AG10803 (cell line): Measurements from ENCODE around the gene CCT6A.
A peak's percentile ranks its signal among the peaks of the same experiment; 100 is the strongest.
"Not testable (repeated sequence)": the region's sequence is repeated elsewhere in the genome, so short reads cannot be mapped to it uniquely, and the experiment has no call there.

ENCODE experiments used
- DNase-seq: peaks from one replicate; pipeline ENCODE4 v3.0.0; 2010; ENCODE audit warnings: low read depth
- H3K4me3 ChIP-seq: 2 replicates; pipeline ENCODE4 v1.5.1; 2011; ENCODE audit warnings: mild to moderate bottlenecking, low read length, control low read depth
- TF ChIP-seq, protein P1 (sequence below): conservative IDR thresholded peaks from 2 replicates; pipeline ENCODE4 v1.5.1; 2011; ENCODE audit warnings: mild to moderate bottlenecking, low read length, control low read depth, inconsistent platforms

Gene CCT6A

DNA sequence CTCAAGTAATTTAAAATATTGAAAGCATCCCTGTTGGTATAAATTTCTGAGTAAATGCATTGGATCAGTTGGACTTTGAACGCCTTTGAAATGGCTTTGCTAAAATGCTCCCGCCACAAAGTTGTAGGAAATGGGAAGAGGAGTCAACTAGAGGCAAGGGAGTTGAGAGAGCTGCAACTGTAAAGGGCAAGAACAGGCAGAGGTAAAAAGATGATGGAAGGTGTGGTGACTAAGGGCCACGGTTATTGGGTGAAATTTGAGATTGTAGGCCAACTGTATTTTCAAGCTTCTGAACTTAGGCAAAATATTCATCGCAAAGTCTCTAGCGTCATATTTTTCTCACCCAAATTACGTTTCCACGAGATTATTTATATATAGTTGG, 11.9 kb downstream of the CCT6A start:
- no peak overlapping the region for H3K4me3 ChIP-seq
- TF ChIP-seq, protein P1, sequence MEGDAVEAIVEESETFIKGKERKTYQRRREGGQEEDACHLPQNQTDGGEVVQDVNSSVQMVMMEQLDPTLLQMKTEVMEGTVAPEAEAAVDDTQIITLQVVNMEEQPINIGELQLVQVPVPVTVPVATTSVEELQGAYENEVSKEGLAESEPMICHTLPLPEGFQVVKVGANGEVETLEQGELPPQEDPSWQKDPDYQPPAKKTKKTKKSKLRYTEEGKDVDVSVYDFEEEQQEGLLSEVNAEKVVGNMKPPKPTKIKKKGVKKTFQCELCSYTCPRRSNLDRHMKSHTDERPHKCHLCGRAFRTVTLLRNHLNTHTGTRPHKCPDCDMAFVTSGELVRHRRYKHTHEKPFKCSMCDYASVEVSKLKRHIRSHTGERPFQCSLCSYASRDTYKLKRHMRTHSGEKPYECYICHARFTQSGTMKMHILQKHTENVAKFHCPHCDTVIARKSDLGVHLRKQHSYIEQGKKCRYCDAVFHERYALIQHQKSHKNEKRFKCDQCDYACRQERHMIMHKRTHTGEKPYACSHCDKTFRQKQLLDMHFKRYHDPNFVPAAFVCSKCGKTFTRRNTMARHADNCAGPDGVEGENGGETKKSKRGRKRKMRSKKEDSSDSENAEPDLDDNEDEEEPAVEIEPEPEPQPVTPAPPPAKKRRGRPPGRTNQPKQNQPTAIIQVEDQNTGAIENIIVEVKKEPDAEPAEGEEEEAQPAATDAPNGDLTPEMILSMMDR: no peak
- DNase-seq: no peak

DNA sequence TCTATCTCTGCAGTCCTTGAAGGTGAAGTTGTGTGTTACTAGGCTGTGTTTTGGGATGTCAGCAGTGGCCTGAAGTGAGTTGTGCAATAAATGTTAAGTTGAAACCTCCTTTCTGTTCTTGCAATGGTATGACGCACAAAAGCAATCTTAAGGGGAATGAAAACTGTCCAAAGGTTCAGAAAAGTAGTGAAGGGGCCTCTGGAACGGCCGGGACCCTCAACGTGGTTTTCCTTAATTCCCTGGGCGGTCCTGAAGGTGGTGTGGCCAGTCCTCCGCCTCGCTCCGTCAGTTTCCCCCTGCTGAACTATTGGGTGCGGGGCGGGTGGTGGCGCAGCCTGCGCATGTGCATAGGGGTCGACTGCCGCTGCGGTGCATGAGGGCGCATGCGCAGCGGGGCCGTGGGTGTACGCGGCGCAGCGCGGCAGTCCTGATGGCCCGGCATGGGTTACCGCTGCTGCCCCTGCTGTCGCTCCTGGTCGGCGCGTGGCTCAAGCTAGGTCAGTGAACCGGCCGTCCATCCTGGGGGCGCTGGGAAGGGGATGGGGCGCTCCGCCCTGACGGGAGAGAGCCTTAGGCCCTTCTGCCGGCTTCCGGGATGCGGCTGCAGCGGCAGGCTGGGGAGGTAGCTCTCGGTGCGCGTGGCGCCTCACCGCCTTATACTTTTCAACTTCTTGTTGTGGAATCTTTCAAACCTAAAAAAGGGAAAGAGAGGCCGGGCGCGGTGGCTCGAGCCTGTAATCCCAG, 12.5 kb downstream of the CCT6A start, which contains the start of gene SUMF2:
Gene SUMF2 (plus strand): TSS at position 405 of the 744 bp plus-strand sequence. CDS start 26 bp downstream, at position 431.
- H3K4me3 ChIP-seq: peak within 1 kb of the TSS; percentile 93
- TF ChIP-seq, protein P1: peak; percentile 17; the same call in 1 of the 2 replicates
- DNase-seq: peak; percentile 85

DNA sequence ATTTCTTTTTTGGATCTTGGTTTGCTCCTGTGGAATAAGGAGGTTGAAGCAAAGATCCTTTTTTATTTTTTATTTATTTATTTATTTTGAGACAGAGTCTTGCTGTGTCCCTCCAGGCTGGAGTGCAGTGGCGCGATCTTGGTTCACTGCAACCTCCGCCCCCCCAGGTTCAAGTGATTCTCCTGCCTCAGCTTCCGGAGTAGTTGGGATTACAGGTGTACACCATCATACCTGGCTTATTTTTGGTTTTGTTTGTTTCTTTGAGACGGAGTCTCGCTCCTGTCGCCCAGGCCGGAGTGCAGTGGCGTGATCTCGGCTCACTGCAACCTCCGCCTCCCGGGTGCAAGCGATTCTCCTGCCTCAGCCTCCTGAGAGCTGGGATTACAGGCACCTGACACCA, 14.8 kb downstream of the CCT6A start:
- not testable (repeated sequence) for H3K4me3 ChIP-seq, DNase-seq

DNA sequence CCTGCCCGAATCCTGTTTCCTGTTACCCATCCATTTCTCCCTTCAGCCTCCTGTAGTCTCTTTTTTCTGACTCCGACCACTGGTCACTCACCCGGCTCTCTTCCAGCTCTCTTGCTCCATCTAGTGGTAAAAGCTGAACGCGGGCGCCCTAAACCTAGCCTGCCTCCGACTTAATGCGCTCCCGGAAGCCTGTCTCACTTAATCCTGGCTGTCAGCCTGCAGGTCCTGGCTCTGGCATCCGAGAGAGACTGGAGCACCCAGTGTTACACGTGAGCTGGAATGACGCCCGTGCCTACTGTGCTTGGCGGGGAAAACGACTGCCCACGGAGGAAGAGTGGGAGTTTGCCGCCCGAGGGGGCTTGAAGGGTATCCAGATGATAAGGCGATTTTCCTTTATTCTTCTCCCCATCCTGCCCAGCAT, 22.8 kb downstream of the CCT6A start:
- TF ChIP-seq, protein P1: peak; percentile 95
- peak; percentile 76 for DNase-seq
- H3K4me3 ChIP-seq: no peak overlapping the region

DNA sequence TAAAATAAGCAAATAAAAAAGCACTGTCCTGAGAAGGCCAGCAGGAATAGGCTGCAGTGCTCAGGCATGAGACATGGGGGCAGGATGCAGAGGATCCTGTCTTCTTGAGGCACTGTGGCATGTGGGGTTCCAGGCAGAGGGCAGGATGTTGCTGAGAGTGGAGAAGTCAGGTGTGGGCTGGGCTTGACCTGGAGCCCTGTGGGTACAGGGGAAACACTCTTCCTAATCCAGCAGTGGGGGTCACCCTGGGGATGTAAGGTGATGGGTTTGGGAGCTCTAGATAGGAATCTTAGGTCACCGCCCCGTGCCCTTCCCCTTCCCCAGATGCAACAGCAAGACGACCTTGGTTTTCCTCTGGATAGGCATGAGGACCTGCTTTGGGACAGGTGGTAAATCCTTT, 26.1 kb downstream of the CCT6A start:
- no peak overlapping the region for H3K4me3 ChIP-seq
- no peak for DNase-seq
- TF ChIP-seq, protein P1: no peak

DNA sequence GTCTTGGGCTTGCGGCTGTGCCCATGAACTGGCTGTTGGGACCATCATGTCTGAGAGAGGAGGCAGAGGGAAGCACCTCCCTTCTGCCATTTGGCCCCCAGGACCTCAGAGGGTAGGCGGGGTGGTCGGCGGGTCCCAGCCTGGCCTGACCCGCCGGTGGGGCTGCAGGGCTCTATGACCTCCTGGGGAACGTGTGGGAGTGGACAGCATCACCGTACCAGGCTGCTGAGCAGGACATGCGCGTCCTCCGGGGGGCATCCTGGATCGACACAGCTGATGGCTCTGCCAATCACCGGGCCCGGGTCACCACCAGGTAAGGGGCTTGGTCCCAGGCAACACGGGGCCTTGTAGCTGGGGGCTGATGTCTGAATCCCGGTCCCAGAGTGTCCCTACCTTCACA, 26.6 kb downstream of the CCT6A start:
- H3K4me3 ChIP-seq: no peak overlapping the region
- TF ChIP-seq, protein P1: no peak
- no peak for DNase-seq

DNA sequence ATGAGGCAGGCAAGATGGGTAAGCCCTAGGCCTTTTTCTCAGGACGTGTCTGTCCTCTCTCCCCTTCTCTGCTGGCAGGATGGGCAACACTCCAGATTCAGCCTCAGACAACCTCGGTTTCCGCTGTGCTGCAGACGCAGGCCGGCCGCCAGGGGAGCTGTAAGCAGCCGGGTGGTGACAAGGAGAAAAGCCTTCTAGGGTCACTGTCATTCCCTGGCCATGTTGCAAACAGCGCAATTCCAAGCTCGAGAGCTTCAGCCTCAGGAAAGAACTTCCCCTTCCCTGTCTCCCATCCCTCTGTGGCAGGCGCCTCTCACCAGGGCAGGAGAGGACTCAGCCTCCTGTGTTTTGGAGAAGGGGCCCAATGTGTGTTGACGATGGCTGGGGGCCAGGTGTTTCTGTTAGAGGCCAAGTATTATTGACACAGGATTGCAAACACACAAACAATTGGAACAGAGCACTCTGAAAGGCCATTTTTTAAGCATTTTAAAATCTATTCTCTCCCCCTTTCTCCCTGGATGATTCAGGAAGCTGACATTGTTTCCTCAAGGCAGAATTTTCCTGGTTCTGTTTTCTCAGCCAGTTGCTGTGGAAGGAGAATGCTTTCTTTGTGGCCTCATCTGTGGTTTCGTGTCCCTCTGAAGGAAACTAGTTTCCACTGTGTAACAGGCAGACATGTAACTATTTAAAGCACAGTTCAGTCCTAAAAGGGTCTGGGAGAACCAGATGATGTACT, 28.1 kb downstream of the CCT6A start:
- peak; percentile 85 for DNase-seq

DNA sequence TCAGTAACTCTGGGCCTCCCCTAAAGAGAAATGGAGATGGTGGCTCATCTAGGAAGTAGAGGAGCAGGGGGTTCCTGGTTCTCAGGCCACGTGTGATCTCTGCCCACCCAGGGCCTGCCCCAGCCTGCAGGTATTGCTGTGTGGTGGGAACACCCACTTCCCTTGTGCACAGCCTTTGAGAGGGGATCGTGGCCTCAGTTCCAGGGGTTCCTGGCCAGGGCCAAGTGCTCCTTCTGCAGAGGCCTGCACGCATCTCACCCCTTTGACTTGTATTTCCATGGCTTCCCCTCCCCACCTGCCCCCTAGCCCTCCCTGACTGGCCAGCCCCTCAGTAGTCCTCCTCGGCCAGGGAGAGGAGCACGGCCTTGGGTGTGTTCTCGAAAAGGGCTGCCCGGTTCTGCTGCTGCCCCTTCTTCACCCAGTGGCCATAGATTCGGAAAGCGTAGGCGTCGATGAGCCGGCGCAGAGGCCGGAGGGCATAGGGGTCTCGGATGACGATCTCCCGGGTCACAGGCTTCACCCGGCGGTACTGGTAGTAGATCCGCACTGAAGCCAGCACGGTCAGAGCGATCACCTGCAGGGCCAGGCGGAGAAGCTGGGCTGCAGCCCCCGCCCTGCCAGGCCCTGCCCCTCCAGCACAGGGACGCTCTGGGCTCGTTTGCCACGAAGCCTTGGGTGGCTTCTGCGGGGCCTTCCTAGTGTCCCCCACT, 29.3 kb downstream of the CCT6A start:
- H3K4me3 ChIP-seq: not testable (repeated sequence)

More for the DNA sequence above, 28.1 kb downstream of the CCT6A start:
- TF ChIP-seq, protein P1: peak; percentile 81
- H3K4me3 ChIP-seq: no peak overlapping the region

More for the DNA sequence above, 29.3 kb downstream of the CCT6A start:
- DNase-seq: not testable (repeated sequence)
